ENCODE results near the gene NUDT22.

The NUDT22 gene

DNA sequence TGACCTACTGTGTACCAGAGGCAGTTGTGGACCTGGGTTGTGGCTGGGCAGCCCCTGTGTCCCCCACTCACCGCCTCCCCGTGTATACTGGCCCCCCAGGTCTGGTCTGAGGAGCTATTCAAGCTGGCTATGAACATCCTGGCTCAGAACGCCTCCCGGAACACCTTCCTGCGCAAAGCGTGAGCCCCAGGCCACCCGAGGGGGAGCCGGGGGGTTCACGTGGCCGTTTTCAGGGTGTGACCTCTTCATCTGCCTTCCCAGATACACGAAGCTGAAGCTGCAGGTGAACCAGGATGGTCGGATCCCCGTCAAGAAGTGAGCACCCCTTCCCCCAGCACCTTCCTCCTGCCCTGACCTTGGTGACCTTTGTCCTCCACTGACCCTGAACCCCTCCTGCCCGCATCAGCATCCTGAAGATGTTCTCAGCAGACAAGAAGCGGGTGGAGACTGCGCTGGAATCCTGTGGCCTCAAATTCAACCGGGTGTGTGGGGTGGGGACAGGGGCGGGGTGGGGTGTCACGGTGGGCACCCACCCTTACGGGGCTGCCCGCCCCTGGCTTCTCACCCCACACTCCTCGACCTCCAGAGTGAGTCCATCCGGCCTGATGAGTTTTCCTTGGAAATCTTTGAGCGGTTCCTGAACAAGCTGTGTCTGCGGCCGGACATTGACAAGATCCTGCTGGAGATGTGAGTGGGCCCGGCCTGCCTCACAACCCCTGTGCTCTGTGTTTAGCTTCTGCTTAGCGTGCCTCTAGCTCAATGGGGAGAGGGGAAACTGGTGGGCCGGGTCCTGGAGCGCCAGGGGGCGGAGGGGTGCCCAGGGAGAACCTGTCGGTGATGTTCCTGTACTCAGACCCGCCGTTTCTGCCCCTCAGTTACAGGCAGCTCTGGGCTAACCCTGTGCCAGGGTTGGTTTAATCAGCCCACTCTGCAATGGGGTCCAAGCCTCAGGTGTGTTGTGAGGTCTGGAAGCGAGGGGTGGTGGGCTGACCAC, 29.4 kb downstream of the NUDT22 start:
- no peak overlapping the region for H3K4me3 ChIP-seq (replicated peaks in 1 of 2; ENCODE audit: low read depth in 2 of 2, low read length in 2 of 2)
- DNase-seq (ENCODE audit: low read depth in 2 of 2): no peak
- TF ChIP-seq CTCF (IDR thresholded peaks at IDR 0.05; ENCODE audit: low read depth, low read length): no peak

DNA sequence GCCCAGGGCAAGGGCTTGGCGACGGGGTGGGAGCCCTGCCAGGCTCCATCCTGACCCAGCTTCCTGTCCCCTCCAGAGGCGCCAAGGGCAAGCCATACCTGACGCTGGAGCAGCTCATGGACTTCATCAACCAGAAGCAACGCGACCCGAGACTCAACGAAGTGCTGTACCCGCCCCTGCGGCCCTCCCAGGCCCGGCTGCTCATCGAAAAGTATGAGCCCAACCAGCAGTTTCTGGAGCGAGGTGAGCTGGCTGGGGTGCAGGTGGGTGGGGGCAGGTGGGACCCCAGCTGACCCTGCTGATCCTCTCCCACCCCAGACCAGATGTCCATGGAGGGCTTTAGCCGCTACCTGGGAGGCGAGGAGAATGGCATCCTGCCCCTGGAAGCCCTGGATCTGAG, 30.2 kb downstream of the NUDT22 start:
- no peak overlapping the region for H3K4me3 ChIP-seq (replicated peaks in 1 of 2; ENCODE audit: low read depth in 2 of 2, low read length in 2 of 2)
- no peak for DNase-seq (ENCODE audit: low read depth in 2 of 2)
- no peak for TF ChIP-seq CTCF (IDR thresholded peaks at IDR 0.05; ENCODE audit: low read depth, low read length)

DNA sequence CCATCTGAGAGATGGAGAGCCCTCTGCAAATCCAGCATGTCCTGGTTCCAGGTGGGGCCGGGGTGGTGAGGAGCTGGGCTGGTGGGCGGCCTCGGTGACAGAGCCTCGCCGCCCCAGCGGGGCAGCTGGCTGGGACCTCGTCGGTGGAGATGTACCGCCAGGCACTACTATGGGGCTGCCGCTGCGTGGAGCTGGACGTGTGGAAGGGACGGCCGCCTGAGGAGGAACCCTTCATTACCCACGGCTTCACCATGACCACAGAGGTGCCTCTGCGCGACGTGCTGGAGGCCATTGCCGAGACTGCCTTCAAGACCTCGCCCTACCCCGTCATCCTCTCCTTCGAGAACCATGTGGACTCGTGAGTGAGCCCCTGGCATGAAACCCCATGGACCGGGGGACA, 32.3 kb downstream of the NUDT22 start:
- H3K4me3 ChIP-seq (replicated peaks in 1 of 2; ENCODE audit: low read depth in 2 of 2, low read length in 2 of 2): no peak overlapping the region
- TF ChIP-seq CTCF (IDR thresholded peaks at IDR 0.05; ENCODE audit: low read depth, low read length): no peak
- no peak for DNase-seq (ENCODE audit: low read depth in 2 of 2)

- no peak for TF ChIP-seq CTCF (IDR thresholded peaks at IDR 0.05; ENCODE audit: low read depth, low read length)
- H3K4me3 ChIP-seq (replicated peaks in 1 of 2; ENCODE audit: low read depth in 2 of 2, low read length in 2 of 2): no peak overlapping the region
- DNase-seq (ENCODE audit: low read depth in 2 of 2): no peak
Measured at GRCh38 chr11:64258946-64259532, 33.0 kb downstream of the NUDT22 start.

- no peak for TF ChIP-seq CTCF (IDR thresholded peaks at IDR 0.05; ENCODE audit: low read depth, low read length)
- DNase-seq (ENCODE audit: low read depth in 2 of 2): no peak
- no peak overlapping the region for H3K4me3 ChIP-seq (replicated peaks in 1 of 2; ENCODE audit: low read depth in 2 of 2, low read length in 2 of 2)
Measured at GRCh38 chr11:64259533-64260067, 33.5 kb downstream of the NUDT22 start.

DNA sequence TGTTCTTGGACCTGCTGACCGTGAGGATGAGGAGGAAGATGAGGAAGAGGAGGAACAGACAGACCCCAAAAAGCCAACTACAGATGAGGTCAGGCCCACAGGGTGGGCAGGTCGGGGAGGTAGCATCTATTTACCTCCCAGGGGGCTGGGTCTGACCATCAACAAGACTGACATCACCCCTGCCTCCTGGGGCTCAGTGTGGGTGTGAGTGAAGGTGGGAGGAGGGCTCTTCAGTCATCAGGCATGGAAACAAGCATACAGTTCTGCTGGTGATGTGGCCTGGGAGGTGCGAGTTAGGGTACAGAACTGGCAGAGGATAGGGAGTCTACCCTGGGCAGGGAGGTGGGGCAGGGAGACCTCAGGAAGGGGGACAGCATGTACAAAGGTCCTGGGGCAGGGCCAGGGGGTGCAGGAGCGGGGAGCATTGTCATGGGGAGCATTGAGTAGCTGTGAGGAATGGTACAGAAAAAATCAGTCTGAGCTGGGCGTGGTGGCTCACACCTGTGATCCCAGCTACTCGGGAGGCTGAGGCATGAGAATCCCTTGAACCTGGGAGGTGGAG, 34.2 kb downstream of the NUDT22 start:
- no peak for DNase-seq (ENCODE audit: low read depth in 2 of 2)
- TF ChIP-seq CTCF (IDR thresholded peaks at IDR 0.05; ENCODE audit: low read depth, low read length): no peak
- no peak overlapping the region for H3K4me3 ChIP-seq (replicated peaks in 1 of 2; ENCODE audit: low read depth in 2 of 2, low read length in 2 of 2)
